WERI-Rb-1 (cell line): ENCODE data around the gene PPFIA1.

Source experiments
- DNase-seq: peaks from one replicate; pipeline ENCODE4 v3.0.0-alpha.2; 2020
- H3K27ac ChIP-seq: fragments of 250-450 bp; sonication (Bioruptor Pico); 2 replicates; pipeline ENCODE4 v1.5.1; 2020; ENCODE audit warnings: mild to moderate bottlenecking, moderate library complexity
- H3K27me3 ChIP-seq: fragments of 250-450 bp; sonication (Bioruptor Pico); 2 replicates; pipeline ENCODE4 v1.5.1; 2021; ENCODE audit warnings: mild to moderate bottlenecking, low read depth, moderate library complexity; ENCODE audit not compliant: insufficient read depth, severe bottlenecking
- H3K36me3 ChIP-seq: fragments of 250-450 bp; sonication (Bioruptor Pico); 2 replicates; pipeline ENCODE4 v1.5.1; 2020; ENCODE audit warnings: mild to moderate bottlenecking, moderate library complexity
- H3K4me3 ChIP-seq: 2 replicates; pipeline ENCODE4 v1.5.1; 2011; ENCODE audit warnings: low read depth, mild to moderate bottlenecking, control low read depth, low read length
- H3K9me3 ChIP-seq: fragments of 250-450 bp; sonication (Bioruptor Pico); 2 replicates; pipeline ENCODE4 v1.5.1; 2021; ENCODE audit warnings: mild to moderate bottlenecking, moderate library complexity; ENCODE audit not compliant: severe bottlenecking
- TF ChIP-seq, protein P1 (sequence below): IDR thresholded peaks from 2 replicates; pipeline ENCODE4 v1.5.1; 2011; ENCODE audit warnings: low read depth, mild to moderate bottlenecking, control low read depth, inconsistent platforms, low read length

PPFIA1 gene

DNA sequence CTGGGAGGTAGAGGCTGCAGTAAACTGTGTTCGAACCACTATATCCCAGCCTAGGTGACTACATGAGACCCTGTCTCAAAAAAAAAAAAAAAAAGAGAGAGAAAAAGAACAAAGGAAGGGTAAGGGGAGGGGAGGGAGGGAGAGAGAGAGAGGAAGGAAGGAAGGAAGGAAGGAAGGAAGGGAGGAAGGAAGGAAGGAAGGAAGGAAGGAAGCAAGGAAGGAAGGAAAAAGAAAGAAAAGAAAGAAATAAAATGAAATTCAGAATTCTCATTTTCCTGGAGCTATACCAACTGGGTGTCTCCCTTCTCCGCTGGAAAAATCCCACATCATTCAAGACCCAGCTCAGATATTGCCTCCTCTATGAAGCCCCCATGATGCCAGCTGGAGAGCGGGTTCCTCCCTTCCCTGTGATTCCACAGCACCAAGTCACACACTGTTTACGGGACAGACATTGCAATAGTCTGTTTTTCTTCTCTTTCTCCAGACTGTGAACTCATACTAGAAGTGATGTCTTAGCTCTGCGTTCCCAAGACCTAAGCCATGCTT is 3.0 kb upstream of the PPFIA1 start:
- Histone ChIP-seq H3K36me3 (peaks cover 7% of the 10 kb centered on the region), H3K4me3 (no peak overlapping the region), H3K27ac (no peak overlapping the region), H3K27me3 (no peaks in the 10 kb centered on the region), H3K9me3 (no peaks in the 10 kb centered on the region)
- TF ChIP-seq, protein P1, sequence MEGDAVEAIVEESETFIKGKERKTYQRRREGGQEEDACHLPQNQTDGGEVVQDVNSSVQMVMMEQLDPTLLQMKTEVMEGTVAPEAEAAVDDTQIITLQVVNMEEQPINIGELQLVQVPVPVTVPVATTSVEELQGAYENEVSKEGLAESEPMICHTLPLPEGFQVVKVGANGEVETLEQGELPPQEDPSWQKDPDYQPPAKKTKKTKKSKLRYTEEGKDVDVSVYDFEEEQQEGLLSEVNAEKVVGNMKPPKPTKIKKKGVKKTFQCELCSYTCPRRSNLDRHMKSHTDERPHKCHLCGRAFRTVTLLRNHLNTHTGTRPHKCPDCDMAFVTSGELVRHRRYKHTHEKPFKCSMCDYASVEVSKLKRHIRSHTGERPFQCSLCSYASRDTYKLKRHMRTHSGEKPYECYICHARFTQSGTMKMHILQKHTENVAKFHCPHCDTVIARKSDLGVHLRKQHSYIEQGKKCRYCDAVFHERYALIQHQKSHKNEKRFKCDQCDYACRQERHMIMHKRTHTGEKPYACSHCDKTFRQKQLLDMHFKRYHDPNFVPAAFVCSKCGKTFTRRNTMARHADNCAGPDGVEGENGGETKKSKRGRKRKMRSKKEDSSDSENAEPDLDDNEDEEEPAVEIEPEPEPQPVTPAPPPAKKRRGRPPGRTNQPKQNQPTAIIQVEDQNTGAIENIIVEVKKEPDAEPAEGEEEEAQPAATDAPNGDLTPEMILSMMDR = no peak
- DNase-seq = no peak

GRCh38 chr11:70268526-70268925 is 2.0 kb upstream of the PPFIA1 start:
- Histone ChIP-seq H3K9me3 (no peaks in the 10 kb centered on the region), H3K27me3 (no peaks in the 10 kb centered on the region), H3K27ac (no peak overlapping the region), H3K36me3 (peaks cover 18% of the 10 kb centered on the region), H3K4me3 (no peak overlapping the region)
- DNase-seq = no peak
- TF ChIP-seq, protein P1 = no peak

GRCh38 chr11:70270877-70271648 is 573 bp downstream of the PPFIA1 start:
- Histone ChIP-seq H3K4me3 (peak overlapping the region; percentile 79), H3K9me3 (no peaks in the 10 kb centered on the region), H3K27ac (peak overlapping the region; percentile 80), H3K36me3 (peaks cover 42% of the 10 kb centered on the region), H3K27me3 (no peaks in the 10 kb centered on the region)
- peak; percentile 35 for DNase-seq
- TF ChIP-seq, protein P1 = peak; percentile 20; the same call in 1 of the 2 replicates

DNA sequence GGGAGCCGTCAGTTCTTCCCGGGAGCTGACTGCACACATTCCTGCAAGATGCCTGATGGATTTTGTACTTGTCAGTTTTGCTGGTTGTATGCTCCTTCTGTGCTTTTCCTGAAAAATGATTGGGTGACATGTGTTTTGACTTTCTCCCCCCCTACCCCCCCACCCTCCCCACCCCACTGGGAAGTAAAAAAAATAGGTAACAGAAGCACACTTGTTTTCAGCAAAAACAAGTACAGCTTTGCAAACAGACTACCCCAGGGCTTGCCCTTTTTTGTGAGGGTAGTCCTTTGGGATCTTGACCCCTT is 1.1 kb downstream of the PPFIA1 start:
- Histone ChIP-seq H3K9me3 (no peaks in the 10 kb centered on the region), H3K27ac (no peak overlapping the region), H3K4me3 (peak overlapping the region; percentile 79), H3K27me3 (no peaks in the 10 kb centered on the region), H3K36me3 (peaks cover 46% of the 10 kb centered on the region)
- TF ChIP-seq, protein P1 = no peak
- DNase-seq = no peak

- Histone ChIP-seq H3K4me3 (no peak overlapping the region), H3K36me3 (peaks cover 47% of the 10 kb centered on the region), H3K27me3 (no peaks in the 10 kb centered on the region), H3K9me3 (no peaks in the 10 kb centered on the region), H3K27ac (no peak overlapping the region)
- TF ChIP-seq, protein P1 = no peak
- no peak for DNase-seq
Observed at GRCh38 chr11:70272009-70272408, 1.5 kb downstream of the PPFIA1 start.

DNA sequence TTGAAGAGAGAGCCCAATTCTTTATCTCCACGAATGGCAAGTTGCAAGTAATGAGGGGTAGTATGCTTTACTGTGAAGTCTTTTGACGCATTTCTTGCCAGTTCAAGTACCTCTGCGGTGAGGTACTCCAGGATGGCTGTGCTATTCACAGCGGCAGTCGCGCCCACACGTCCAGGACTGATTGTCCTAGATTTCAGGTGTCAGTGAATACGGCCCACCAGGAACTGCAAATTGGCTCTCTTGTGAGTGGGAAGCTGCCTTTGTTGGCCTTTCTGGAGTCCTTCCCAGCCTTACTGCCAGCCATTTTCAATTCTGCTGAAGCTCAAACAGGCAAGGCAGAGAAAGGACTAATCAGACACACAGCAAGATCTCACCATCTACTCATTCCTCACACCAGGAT is 8.5 kb downstream of the PPFIA1 start:
- no peaks in the 10 kb centered on the region for H3K27me3 ChIP-seq
- H3K9me3 ChIP-seq = no peaks in the 10 kb centered on the region
- no peak overlapping the region for H3K27ac ChIP-seq
- peaks cover 64% of the 10 kb centered on the region for H3K36me3 ChIP-seq
- no peak for DNase-seq
- TF ChIP-seq, protein P1 = no peak
- no peak overlapping the region for H3K4me3 ChIP-seq
